ENCODE measurements around the gene FGF12.

The FGF12 gene

GRCh38 chr3:192514081-192514753 lies 213.1 kb downstream of the FGF12 start:
- no peak for TF ChIP-seq SIN3A (IDR thresholded peaks at IDR 0.05; ENCODE audit: borderline replicate concordance, insufficient read depth, low read length)
- no peak for TF ChIP-seq POLR2AphosphoS5 (IDR thresholded peaks at IDR 0.05; ENCODE audit: low read depth, low read length)
- TF ChIP-seq REST (IDR thresholded peaks at IDR 0.05; ENCODE audit: insufficient read depth in 1 of 2, low read depth in 2 of 2, low read length in 2 of 2): peak in 1 of 2 experiments; percentile 87; a peak in 2 of 4 replicates

DNA sequence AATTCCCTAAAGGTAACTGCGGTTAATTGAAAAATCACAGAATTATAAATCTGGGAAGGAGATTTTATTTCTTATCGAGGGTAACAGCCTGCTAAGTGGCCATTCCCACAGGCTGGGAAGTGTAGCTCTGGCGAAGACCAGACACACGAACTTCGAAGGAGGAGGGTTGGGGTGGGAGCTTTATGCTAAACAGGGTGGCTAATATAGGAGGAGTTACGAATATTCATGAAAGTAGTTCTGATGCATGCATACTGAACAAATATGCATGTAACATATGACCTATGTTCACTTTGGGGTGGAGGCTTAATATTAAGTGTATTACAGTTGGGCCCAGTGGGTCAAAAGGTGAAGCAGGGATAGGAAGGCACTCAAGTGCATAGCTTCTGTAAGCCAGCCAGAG lies 221.6 kb downstream of the FGF12 start:
- no peak for TF ChIP-seq POLR2AphosphoS5 (IDR thresholded peaks at IDR 0.05; ENCODE audit: low read depth, low read length)
- TF ChIP-seq FOXP2 (optimal IDR thresholded peaks at IDR 0.05; ENCODE audit: borderline replicate concordance, extremely low read depth, extremely low read length, insufficient read depth): no peak
- TF ChIP-seq SIN3A (IDR thresholded peaks at IDR 0.05; ENCODE audit: borderline replicate concordance, insufficient read depth, low read length): no peak
- TF ChIP-seq TAF1 (IDR thresholded peaks at IDR 0.05; ENCODE audit: borderline replicate concordance, insufficient read depth, low read length): no peak
- TF ChIP-seq REST (IDR thresholded peaks at IDR 0.05; ENCODE audit: insufficient read depth in 1 of 2, low read depth in 2 of 2, low read length in 2 of 2): no peak

GRCh38 chr3:192501401-192501800 lies 225.9 kb downstream of the FGF12 start:
- TF ChIP-seq SIN3A (IDR thresholded peaks at IDR 0.05; ENCODE audit: borderline replicate concordance, insufficient read depth, low read length) (no peak), FOXP2 (optimal IDR thresholded peaks at IDR 0.05; ENCODE audit: borderline replicate concordance, extremely low read depth, extremely low read length, insufficient read depth) (no peak), POLR2AphosphoS5 (IDR thresholded peaks at IDR 0.05; ENCODE audit: low read depth, low read length) (no peak), TAF1 (IDR thresholded peaks at IDR 0.05; ENCODE audit: borderline replicate concordance, insufficient read depth, low read length) (no peak), REST (IDR thresholded peaks at IDR 0.05; ENCODE audit: insufficient read depth in 1 of 2, low read depth in 2 of 2, low read length in 2 of 2) (no peak)

DNA sequence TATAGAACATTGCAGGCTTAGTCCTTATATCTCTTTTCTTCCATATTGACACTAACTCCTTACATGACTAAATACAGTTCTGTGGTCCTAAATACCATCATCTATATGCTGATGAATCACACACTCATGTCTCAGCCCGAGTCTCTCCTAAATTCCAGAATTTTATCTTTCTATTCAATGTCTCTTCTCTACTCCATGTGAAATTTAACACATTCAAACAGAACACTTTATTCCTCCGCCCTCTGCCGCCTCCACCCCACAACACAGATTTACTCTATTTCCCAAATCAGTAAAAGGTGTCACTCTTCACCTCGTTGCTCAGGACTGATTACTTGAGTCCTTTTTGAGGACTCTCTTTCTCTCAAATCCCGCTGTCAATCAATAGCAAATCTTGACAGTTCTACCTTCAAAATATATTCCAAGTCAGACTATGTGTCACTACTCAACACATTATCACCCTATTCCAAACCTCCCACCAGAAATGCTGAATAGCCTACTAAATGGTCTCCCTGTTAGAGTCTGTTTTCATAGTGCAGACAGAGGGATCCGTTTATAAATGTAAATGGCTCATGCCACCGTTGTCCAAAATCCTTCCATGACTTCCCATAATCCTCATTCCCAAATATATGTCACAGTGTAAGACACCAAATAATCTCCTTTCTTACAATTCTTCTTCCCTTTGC lies 230.3 kb downstream of the FGF12 start:
- TF ChIP-seq TAF1 (IDR thresholded peaks at IDR 0.05; ENCODE audit: borderline replicate concordance, insufficient read depth, low read length): no peak
- TF ChIP-seq FOXP2 (optimal IDR thresholded peaks at IDR 0.05; ENCODE audit: borderline replicate concordance, extremely low read depth, extremely low read length, insufficient read depth): no peak
- TF ChIP-seq REST (IDR thresholded peaks at IDR 0.05; ENCODE audit: insufficient read depth in 1 of 2, low read depth in 2 of 2, low read length in 2 of 2): no peak
- TF ChIP-seq POLR2AphosphoS5 (IDR thresholded peaks at IDR 0.05; ENCODE audit: low read depth, low read length): no peak
- no peak for TF ChIP-seq SIN3A (IDR thresholded peaks at IDR 0.05; ENCODE audit: borderline replicate concordance, insufficient read depth, low read length)
